ENCODE measurements around the gene ZMYND8. TPM values are rescaled to one million over a fixed set of nuclear protein-coding genes. Genes with fewer than 3 reads are reported as not detected.

Gene ZMYND8
- total RNA-seq, 4 donors from 2014 or later: 41.6 to 79.4 (median 60.7) TPM

GRCh38 chr20:47320990-47321805, 35.3 kb downstream of the ZMYND8 start:
- Histone ChIP-seq H3K36me3 (no peaks in the 10 kb centered on the region), H3K27ac (peak overlapping the region; percentile 93 to 97 (median 96)), H3K27me3 (no peaks in the 10 kb centered on the region), H3K9me3 (no peaks in the 10 kb centered on the region), H3K4me1 (peaks cover 51 to 77% (median 59%) of the 10 kb centered on the region in 4 donors), H3K4me3 (no peak overlapping the region)
- WGBS, 2 donors (ENCODE audit: low coverage in 1 of 2): 52 to 58% methylated on average over 7 of the region's 7 CpGs
- TF ChIP-seq EP300 (IDR thresholded peaks at IDR 0.05; ENCODE audit: low read depth): no peak
- TF ChIP-seq POLR2A (IDR thresholded peaks at IDR 0.05): peak; percentile 34
- TF ChIP-seq, protein P1, sequence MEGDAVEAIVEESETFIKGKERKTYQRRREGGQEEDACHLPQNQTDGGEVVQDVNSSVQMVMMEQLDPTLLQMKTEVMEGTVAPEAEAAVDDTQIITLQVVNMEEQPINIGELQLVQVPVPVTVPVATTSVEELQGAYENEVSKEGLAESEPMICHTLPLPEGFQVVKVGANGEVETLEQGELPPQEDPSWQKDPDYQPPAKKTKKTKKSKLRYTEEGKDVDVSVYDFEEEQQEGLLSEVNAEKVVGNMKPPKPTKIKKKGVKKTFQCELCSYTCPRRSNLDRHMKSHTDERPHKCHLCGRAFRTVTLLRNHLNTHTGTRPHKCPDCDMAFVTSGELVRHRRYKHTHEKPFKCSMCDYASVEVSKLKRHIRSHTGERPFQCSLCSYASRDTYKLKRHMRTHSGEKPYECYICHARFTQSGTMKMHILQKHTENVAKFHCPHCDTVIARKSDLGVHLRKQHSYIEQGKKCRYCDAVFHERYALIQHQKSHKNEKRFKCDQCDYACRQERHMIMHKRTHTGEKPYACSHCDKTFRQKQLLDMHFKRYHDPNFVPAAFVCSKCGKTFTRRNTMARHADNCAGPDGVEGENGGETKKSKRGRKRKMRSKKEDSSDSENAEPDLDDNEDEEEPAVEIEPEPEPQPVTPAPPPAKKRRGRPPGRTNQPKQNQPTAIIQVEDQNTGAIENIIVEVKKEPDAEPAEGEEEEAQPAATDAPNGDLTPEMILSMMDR (IDR thresholded peaks at IDR 0.05): no peak
- TF ChIP-seq POLR2AphosphoS5 (IDR thresholded peaks at IDR 0.05): peak in 2 of 3 donors; percentile 50 to 52
- DNase-seq: peak; percentile 45
- in situ Hi-C loops (cut with MboI; ENCODE audit: low pct_ligation_motif_present in 1 of 4, low pct_unique_long_range_greater_than_20kb in 1 of 4, low sequenced_read_pairs in 3 of 4): no loop called here
- intact Hi-C loops (cut with DNase I; ENCODE audit: low total_unique reads): no loop called here

- peak overlapping the region in 1 of 4 donors; percentile 21 for H3K4me3 ChIP-seq
- no peaks in the 10 kb centered on the region for H3K9me3 ChIP-seq
- in situ Hi-C loops (cut with MboI; ENCODE audit: low pct_ligation_motif_present in 1 of 4, low pct_unique_long_range_greater_than_20kb in 1 of 4, low sequenced_read_pairs in 3 of 4) (loop anchor here in 1 of 4 donors (10.0 kb wide), 1 partner anchor 45 kb away; no protein-coding TSS in a partner anchor), intact Hi-C loops (cut with DNase I; ENCODE audit: low total_unique reads) (loop anchor here (5.0 kb wide), 1 partner anchor 38 kb away; the partner anchor contains the start of gene ZMYND8)
- H3K27ac ChIP-seq: peak overlapping the region; percentile 93 to 97 (median 96)
- TF ChIP-seq POLR2AphosphoS5 (IDR thresholded peaks at IDR 0.05): peak in 1 of 3 donors; percentile 33
- TF ChIP-seq POLR2A (IDR thresholded peaks at IDR 0.05): no peak
- TF ChIP-seq, protein P1 (IDR thresholded peaks at IDR 0.05): no peak
- peaks cover 61 to 92% (median 70%) of the 10 kb centered on the region in 4 donors for H3K4me1 ChIP-seq
- peak; percentile 73 for DNase-seq
- WGBS, 2 donors (ENCODE audit: low coverage in 1 of 2): 0 to 39% methylated on average over 2 to 17 of the region's 17 CpGs
- H3K27me3 ChIP-seq: no peaks in the 10 kb centered on the region
- H3K36me3 ChIP-seq: no peaks in the 10 kb centered on the region
Measured at GRCh38 chr20:47319517-47320252, 36.8 kb downstream of the ZMYND8 start.

- H3K9me3 ChIP-seq: no peaks in the 10 kb centered on the region
- H3K4me3 ChIP-seq: peak overlapping the region in 1 of 4 donors; percentile 21
- WGBS, 2 donors (ENCODE audit: low coverage in 1 of 2): 6 to 13% methylated on average over 11 to 28 of the region's 28 CpGs
- H3K4me1 ChIP-seq: peaks cover 61 to 95% (median 70%) of the 10 kb centered on the region in 4 donors
- TF ChIP-seq EP300 (IDR thresholded peaks at IDR 0.05; ENCODE audit: low read depth) (peak; percentile 90), POLR2AphosphoS5 (IDR thresholded peaks at IDR 0.05) (peak; percentile 66 to 91 (median 89)), POLR2A (IDR thresholded peaks at IDR 0.05) (peak; percentile 82)
- TF ChIP-seq, protein P1 (IDR thresholded peaks at IDR 0.05): no peak
- intact Hi-C loops (cut with DNase I; ENCODE audit: low total_unique reads): loop anchor here (5.0 kb wide), 1 partner anchor 38 kb away; the partner anchor contains the start of gene ZMYND8
- peak overlapping the region; percentile 93 to 97 (median 96) for H3K27ac ChIP-seq
- in situ Hi-C loops (cut with MboI; ENCODE audit: low pct_ligation_motif_present in 1 of 4, low pct_unique_long_range_greater_than_20kb in 1 of 4, low sequenced_read_pairs in 3 of 4): loop anchor here in 1 of 4 donors (10.0 kb wide), 1 partner anchor 46 kb away; no protein-coding TSS in a partner anchor
- H3K27me3 ChIP-seq: no peaks in the 10 kb centered on the region
- DNase-seq: peak; percentile 78
- no peaks in the 10 kb centered on the region for H3K36me3 ChIP-seq
Measured at GRCh38 chr20:47318586-47319516, 37.6 kb downstream of the ZMYND8 start.
